HCT116 (cell line): Measurements from ENCODE around the gene SALL4. TPM values are rescaled to one million over a fixed set of nuclear protein-coding genes. Genes with fewer than 3 reads are reported as not detected.

Source experiments
- ATAC-seq: fragments of 200-7000 bp; cut with Tn5 transposase; 2 replicates; pipeline ENCODE4 v1.9.1; 2020; ENCODE audit warnings: mild to moderate bottlenecking, moderate library complexity
- BruUV-seq: library from RNA; stranded (reverse); fragments of 400-500 nt; replicated peaks from 2 replicates; lab custom pipeline; 2021; lab: Mats Ljungman, UMichigan
- CTCF ChIA-PET: fragments of 300-600 bp; sonication (Branson Sonifier 250); formaldehyde crosslinking; loops from one replicate; lab custom pipeline; 2021; ENCODE audit warnings: antibody characterized with exemption; lab: Charles Lee
- POLR2A ChIA-PET: fragments of 300-600, 350-600 bp; sonication (Branson Sonifier 250); formaldehyde crosslinking; loops from one replicate; lab custom pipeline; 2021; ENCODE audit warnings: antibody characterized with exemption; lab: Charles Lee
- RAD21 ChIA-PET, 2 experiments: fragments of 300-600 bp; sonication (Branson Sonifier 250); formaldehyde crosslinking; loops; one replicate each; lab custom pipeline; 2023; ENCODE audit warnings: low total read pairs in 2 of 2; ENCODE audit not compliant: uncharacterized antibody in 2 of 2, unreplicated experiment in 2 of 2, low non-redundant PET in 1 of 2; lab: Charles Lee
- DNase-seq: peaks from one replicate; pipeline ENCODE4 v3.0.0-alpha.2; 2010; ENCODE audit warnings: low read depth, low spot score
- H2AFZ ChIP-seq: fragments of 200-600 bp; shearing (Covaris generic), sonication (generic); 2 replicates; pipeline ENCODE4 v1.6.1; 2017; ENCODE audit warnings: low read depth, mixed run types, mixed read lengths, antibody characterized with exemption, low read length; ENCODE audit not compliant: poor library complexity, severe bottlenecking
- H3K27ac ChIP-seq: 2 replicates; pipeline ENCODE4 v1.5.1; 2012; ENCODE audit warnings: low read depth, low read length
- H3K27me3 ChIP-seq: fragments of 200-600 bp; sonication (generic); 2 replicates; pipeline ENCODE4 v1.6.1; 2016; ENCODE audit warnings: mixed run types, low read length, mixed read lengths; ENCODE audit not compliant: insufficient read depth
- H3K36me3 ChIP-seq, 2 experiments: fragments of 200-500 bp in 1 of 2; fragments of 200-600 bp in 1 of 2; sonication (Bioruptor generic) in 1 of 2; sonication (generic) in 1 of 2; 2 replicates each; pipeline versions ENCODE4 v1.5.1 to v1.6.1; 2014 to 2016; ENCODE audit warnings: low read length in 2 of 2, inconsistent platforms in 1 of 2, mixed read lengths in 1 of 2, mixed run types in 1 of 2; ENCODE audit not compliant: insufficient read depth in 2 of 2, control insufficient read depth in 1 of 2
- H3K4me1 ChIP-seq, 2 experiments: fragments of 200-600 bp in 1 of 2; sonication (generic) in 1 of 2; 2 replicates each; pipeline versions ENCODE4 v1.5.1 to v1.6.1; 2012 to 2017; ENCODE audit warnings: low read length in 2 of 2, inconsistent platforms in 1 of 2, mild to moderate bottlenecking in 1 of 2, mixed read lengths in 1 of 2, mixed run types in 1 of 2, moderate library complexity in 1 of 2; ENCODE audit not compliant: insufficient read depth in 2 of 2, control insufficient read depth in 1 of 2
- H3K4me2 ChIP-seq: fragments of 200-600 bp; sonication (generic); 2 replicates; pipeline ENCODE4 v1.6.1; 2017; ENCODE audit warnings: mixed run types, low read length, mixed read lengths
- H3K4me3 ChIP-seq, 2 experiments: fragments of 200-600 bp in 1 of 2; sonication (generic) in 1 of 2; replicated peaks in 1 of 2; 2 replicates each; pipeline ENCODE4 v1.5.1; 2011 to 2016; ENCODE audit warnings: low read length in 2 of 2, control low read depth in 1 of 2, low read depth in 1 of 2, mild to moderate bottlenecking in 1 of 2, mixed read lengths in 1 of 2, mixed run types in 1 of 2
- H3K79me2 ChIP-seq: fragments of 200-600 bp; sonication (generic); 2 replicates; pipeline ENCODE4 v1.6.1; 2017; ENCODE audit warnings: mild to moderate bottlenecking, mixed run types, low read length, moderate library complexity, mixed read lengths; ENCODE audit not compliant: insufficient read depth
- H3K9ac ChIP-seq: fragments of 200-600 bp; sonication (generic); 2 replicates; pipeline ENCODE4 v1.6.1; 2016; ENCODE audit warnings: low read length, mixed read lengths
- H3K9me2 ChIP-seq: fragments of 200-600 bp; sonication (generic), shearing (Covaris generic); 2 replicates; pipeline ENCODE4 v1.6.1; 2017; ENCODE audit warnings: mixed run types, mild to moderate bottlenecking, moderate library complexity; ENCODE audit not compliant: insufficient read depth
- H3K9me3 ChIP-seq, 2 experiments: fragments of 200-500 bp in 1 of 2; fragments of 200-600 bp in 1 of 2; sonication (Bioruptor generic) in 1 of 2; sonication (generic) in 1 of 2; 2 replicates each; pipeline ENCODE4 v1.6.1; 2014 to 2017; ENCODE audit warnings: low read length in 2 of 2, mixed read lengths in 2 of 2, inconsistent platforms in 1 of 2, low read depth in 1 of 2, mild to moderate bottlenecking in 1 of 2, mixed run types in 1 of 2, moderate library complexity in 1 of 2; ENCODE audit not compliant: control insufficient read depth in 1 of 2, insufficient read depth in 1 of 2
- H4K20me1 ChIP-seq: fragments of 200-600 bp; sonication (generic), shearing (Covaris generic); 2 replicates; pipeline ENCODE4 v1.6.1; 2017; ENCODE audit warnings: mixed run types, mild to moderate bottlenecking, moderate library complexity; ENCODE audit not compliant: insufficient read depth
- CBX3 ChIP-seq: IDR thresholded peaks from 2 replicates; pipeline ENCODE4 v1.6.1; 2012; ENCODE audit warnings: low read depth
- CEBPB ChIP-seq: IDR thresholded peaks from 2 replicates; pipeline ENCODE4 v1.6.1; 2012; ENCODE audit warnings: low read depth
- FOSL1 ChIP-seq: IDR thresholded peaks from 2 replicates; pipeline ENCODE4 v1.6.1; 2012; ENCODE audit warnings: low read depth
- JUND ChIP-seq: IDR thresholded peaks from 2 replicates; pipeline ENCODE4 v1.6.1; 2012
- POLR2AphosphoS5 ChIP-seq: IDR thresholded peaks from 2 replicates; pipeline ENCODE4 v1.6.1; 2011; ENCODE audit warnings: mild to moderate bottlenecking, low read depth, low read length, moderate library complexity
- SP1 ChIP-seq: IDR thresholded peaks from 2 replicates; pipeline ENCODE4 v1.6.1; 2012; ENCODE audit warnings: low read depth
- intact Hi-C: fragments of 100-400 bp; cut with micrococcal nuclease; formaldehyde crosslinking; loops from 2 replicates; pipeline ENCODE4 v1.10.0; 2022
- total RNA-seq: library from RNA; stranded (reverse); gene quantifications from one replicate; pipeline ENCODE4 v1.2.1, GENCODE V29; 2021; ENCODE audit not compliant: unreplicated experiment
- TF ChIP-seq, protein P1 (sequence below): IDR thresholded peaks from 2 replicates; pipeline ENCODE4 v1.6.1; 2011; ENCODE audit warnings: mild to moderate bottlenecking, low read length, moderate library complexity; ENCODE audit not compliant: insufficient replicate concordance; ENCODE audit errors: extremely low read depth
- TF ChIP-seq, protein P2 (sequence below): IDR thresholded peaks from 2 replicates; pipeline ENCODE4 v1.6.1; 2012

Gene SALL4
- total RNA-seq, 1 experiment from 2014 or later: 1.9 TPM

DNA sequence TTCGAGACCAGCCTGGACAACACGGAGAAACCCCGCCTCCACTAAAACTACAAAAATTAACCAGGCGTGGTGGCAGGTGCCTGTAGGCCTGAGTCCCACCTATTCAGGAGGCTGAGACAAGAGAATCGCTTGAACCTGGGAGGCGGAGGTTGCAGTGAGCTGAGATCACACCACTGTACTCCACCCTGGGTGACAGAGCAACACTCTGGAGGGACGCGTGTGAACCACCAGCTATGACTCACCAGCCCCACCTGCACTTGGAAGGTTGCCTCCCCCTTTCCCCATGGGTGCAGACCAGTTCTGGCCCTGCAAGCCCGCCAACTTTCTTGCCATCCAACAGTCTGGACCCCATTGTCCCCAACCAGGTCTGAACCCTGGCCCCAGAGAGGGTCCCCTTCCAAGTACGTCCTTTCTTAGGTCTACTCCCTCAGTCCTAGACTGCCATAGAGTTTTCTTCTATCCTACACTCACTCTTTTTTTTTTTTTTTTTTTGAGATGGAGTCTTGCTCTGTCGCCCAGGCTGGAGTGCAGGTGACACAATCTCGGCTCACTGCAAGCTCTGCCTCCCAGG is 63.4 kb downstream of the SALL4 start:
- H3K79me2 ChIP-seq: peaks cover 16% of the 10 kb centered on the region
- CTCF ChIA-PET: interaction anchor here (1.2 to 1.4 kb wide), 2 partner anchors 27 to 38 kb away, joined by 3 to 4 read pairs; no protein-coding TSS in a partner anchor
- H3K4me1 ChIP-seq: peaks cover 58 to 82% of the 10 kb centered on the region in 2 experiments
- no peaks in the 10 kb centered on the region for H3K36me3 ChIP-seq
- no TSS peak for BruUV-seq
- no peaks in the 10 kb centered on the region for H4K20me1 ChIP-seq
- intact Hi-C loops: loop anchor here (2.0 kb wide), 1 partner anchor 28 kb away; no protein-coding TSS in a partner anchor
- peak overlapping the region; percentile 60 for H3K9ac ChIP-seq
- DNase-seq (peak; percentile 80), ATAC-seq (peak; percentile 82)
- peak overlapping the region; percentile 80 for H3K4me2 ChIP-seq
- peak overlapping the region; percentile 17 to 45 for H3K4me3 ChIP-seq
- H3K27me3 ChIP-seq: no peaks in the 10 kb centered on the region
- H3K9me3 ChIP-seq: no peaks in the 10 kb centered on the region
- no peak overlapping the region for H2AFZ ChIP-seq
- TF ChIP-seq SP1 (peak; percentile 73; the same call in 1 of the 2 replicates), FOSL1 (peak; percentile 77), CEBPB (no peak), CBX3 (peak; percentile 51; the same call in 1 of the 2 replicates), JUND (peak; percentile 79), POLR2AphosphoS5 (peak; percentile 41; the same call in 1 of the 2 replicates)
- TF ChIP-seq, protein P1, sequence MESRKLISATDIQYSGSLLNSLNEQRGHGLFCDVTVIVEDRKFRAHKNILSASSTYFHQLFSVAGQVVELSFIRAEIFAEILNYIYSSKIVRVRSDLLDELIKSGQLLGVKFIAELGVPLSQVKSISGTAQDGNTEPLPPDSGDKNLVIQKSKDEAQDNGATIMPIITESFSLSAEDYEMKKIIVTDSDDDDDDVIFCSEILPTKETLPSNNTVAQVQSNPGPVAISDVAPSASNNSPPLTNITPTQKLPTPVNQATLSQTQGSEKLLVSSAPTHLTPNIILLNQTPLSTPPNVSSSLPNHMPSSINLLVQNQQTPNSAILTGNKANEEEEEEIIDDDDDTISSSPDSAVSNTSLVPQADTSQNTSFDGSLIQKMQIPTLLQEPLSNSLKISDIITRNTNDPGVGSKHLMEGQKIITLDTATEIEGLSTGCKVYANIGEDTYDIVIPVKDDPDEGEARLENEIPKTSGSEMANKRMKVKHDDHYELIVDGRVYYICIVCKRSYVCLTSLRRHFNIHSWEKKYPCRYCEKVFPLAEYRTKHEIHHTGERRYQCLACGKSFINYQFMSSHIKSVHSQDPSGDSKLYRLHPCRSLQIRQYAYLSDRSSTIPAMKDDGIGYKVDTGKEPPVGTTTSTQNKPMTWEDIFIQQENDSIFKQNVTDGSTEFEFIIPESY: no peak
- TF ChIP-seq, protein P2, sequence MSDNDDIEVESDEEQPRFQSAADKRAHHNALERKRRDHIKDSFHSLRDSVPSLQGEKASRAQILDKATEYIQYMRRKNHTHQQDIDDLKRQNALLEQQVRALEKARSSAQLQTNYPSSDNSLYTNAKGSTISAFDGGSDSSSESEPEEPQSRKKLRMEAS: peak; percentile 75
- POLR2A ChIA-PET: interaction anchor here (1.0 to 1.9 kb wide), 3 partner anchors 8 to 25 kb away, joined by 3 to 10 read pairs (median 3); no protein-coding TSS in a partner anchor
- H3K9me2 ChIP-seq: no peaks in the 10 kb centered on the region
- peak overlapping the region; percentile 86 for H3K27ac ChIP-seq
- RAD21 ChIA-PET: interaction anchor here in 1 of 2 experiments (1.1 to 1.5 kb wide), 2 partner anchors 10 to 13 kb away, joined by 3 to 4 read pairs; no protein-coding TSS in a partner anchor
